ENCODE measurements around the gene HYCC1.
A peak's percentile ranks its signal among the peaks of the same experiment; 100 is the strongest.
"Not testable (repeated sequence)": the region's sequence is repeated elsewhere in the genome, so short reads cannot be mapped to it uniquely, and the experiment has no call there.

HYCC1 gene

GRCh38 chr7:23013715-23014649 lies at the start of gene HYCC1:
TSS of gene HYCC1 (minus strand) at chr7:23014130. CDS start at chr7:22991111, 23,019 bp downstream.
- peak; percentile 94 for DNase-seq

GRCh38 chr7:23062452-23062851 lies 48.5 kb upstream of the HYCC1 start:
- DNase-seq: no peak

DNA sequence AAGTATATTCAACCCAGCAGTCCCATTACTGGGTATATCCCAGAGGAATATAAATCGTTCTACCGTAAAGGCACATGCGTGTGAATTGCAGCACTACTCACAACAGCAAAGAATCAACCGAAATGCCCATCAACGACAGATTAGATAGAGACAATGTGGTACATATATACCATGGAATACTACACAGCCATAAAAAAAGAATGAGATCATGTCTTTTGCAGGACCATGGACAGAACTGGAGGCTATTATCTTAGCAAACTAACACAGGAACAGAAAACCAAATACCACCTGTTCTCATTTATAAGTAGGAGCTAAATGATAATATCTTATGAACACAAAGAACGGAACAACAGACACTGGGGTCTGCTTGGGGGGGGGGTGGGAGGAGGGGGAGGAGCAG lies 47.4 kb upstream of the HYCC1 start:
- DNase-seq: no peak

- no peak for DNase-seq
Observed at GRCh38 chr7:23058408-23059096, 44.6 kb upstream of the HYCC1 start.

DNA sequence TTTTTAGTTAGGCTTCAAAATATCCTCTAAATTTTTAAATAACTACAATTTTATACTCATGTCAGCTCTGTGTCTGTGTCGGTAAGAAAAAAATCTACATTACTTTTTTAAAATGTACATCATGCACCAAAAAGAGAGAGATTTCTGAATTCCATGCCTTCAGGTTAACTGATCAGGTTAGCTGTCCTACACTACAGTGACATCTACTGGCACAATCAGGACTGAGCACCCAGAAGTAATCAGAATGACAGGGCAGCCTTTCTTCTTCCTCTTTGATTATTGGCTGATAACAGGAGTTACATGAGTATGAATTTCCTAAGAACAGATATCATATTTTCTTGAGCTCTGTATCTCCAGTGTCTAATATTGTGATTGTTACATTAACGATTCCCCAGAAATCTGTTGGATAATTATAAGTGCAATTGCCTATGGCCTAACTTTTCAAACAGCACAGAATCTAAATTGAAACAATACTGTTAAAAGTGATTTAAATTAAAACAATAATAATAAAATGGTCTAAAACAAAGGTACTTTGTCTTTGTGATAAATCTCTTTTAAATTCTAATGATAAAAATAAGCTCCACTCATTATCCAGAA lies 41.8 kb upstream of the HYCC1 start:
- no peak for DNase-seq

GRCh38 chr7:23051124-23051485 lies 37.2 kb upstream of the HYCC1 start:
- DNase-seq: not testable (repeated sequence)

DNA sequence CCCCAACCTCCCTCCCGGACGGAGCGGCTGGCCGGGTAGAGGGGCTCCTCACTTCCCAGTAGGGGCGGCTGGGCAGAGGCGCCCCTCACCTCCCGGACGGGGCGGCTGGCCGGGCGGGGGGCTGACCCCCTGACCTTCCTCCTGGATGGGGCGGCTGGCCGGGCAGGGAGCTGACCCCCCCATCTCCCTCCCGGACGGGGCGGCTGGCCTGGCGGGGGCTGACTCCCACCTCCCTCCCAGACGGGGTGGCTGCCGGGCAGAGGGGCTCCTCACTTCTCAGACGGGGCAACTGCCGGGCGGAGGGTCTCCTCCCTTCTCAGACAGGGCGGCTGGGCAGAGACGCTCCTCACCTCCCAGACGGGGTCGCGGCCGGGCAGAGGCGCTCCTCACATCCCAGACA lies 32.4 kb upstream of the HYCC1 start:
- DNase-seq: not testable (repeated sequence)

DNA sequence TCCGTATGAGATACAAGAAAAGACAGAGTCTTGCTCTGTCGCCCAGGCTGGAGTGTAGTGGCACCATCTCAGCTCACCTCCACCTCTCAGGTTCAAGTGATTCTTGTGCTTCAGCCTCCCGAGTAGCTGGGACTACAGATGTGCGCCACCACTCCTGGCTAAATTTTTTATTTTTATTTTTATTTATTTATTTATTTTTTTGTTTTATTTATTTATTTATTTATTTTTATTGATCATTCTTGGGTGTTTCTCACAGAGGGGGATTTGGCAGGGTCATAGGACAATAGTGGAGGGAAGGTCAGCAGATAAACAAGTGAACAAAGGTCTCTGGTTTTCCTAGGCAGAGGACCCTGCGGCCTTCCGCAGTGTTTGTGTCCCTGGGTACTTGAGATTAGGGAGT lies 31.2 kb upstream of the HYCC1 start:
- not testable (repeated sequence) for DNase-seq

- no peak for DNase-seq
Observed at GRCh38 chr7:23044581-23044980, 30.7 kb upstream of the HYCC1 start.

DNA sequence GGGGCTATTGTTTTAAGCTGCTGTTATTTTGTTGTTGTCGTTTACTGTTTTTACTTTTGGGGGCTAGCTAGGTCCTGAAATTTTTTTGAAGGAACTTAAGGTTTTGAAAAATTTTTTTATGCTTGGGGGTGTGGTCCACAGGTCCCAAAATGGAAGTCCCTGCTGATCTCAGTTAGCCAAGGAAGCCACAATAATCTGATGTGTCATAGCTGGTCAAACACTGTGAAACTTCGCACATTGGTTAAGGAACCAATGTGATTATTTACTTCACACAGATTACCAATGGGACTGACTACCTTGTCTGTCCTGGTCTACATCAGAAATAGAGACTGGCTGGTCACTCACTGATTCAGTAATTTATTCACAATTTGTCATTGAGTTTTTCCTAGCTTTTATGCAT lies 29.5 kb upstream of the HYCC1 start:
- no peak for DNase-seq

DNA sequence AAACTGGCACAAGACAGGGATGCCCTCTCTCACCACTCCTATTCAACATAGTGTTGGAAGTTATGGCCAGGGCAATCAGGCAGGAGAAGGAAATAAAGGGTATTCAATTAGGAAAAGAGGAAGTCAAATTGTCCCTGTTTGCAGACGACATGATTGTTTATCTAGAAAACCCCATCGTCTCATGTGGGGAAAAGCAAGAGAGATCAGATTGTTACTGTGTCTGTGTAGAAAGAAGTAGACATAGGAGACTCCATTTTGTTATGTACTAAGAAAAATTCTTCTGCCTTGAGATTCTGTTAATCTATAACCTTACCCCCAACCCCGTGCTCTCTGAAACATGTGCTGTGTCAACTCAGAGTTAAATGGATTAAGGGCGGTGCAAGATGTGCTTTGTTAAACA lies 25.7 kb upstream of the HYCC1 start:
- not testable (repeated sequence) for DNase-seq

DNA sequence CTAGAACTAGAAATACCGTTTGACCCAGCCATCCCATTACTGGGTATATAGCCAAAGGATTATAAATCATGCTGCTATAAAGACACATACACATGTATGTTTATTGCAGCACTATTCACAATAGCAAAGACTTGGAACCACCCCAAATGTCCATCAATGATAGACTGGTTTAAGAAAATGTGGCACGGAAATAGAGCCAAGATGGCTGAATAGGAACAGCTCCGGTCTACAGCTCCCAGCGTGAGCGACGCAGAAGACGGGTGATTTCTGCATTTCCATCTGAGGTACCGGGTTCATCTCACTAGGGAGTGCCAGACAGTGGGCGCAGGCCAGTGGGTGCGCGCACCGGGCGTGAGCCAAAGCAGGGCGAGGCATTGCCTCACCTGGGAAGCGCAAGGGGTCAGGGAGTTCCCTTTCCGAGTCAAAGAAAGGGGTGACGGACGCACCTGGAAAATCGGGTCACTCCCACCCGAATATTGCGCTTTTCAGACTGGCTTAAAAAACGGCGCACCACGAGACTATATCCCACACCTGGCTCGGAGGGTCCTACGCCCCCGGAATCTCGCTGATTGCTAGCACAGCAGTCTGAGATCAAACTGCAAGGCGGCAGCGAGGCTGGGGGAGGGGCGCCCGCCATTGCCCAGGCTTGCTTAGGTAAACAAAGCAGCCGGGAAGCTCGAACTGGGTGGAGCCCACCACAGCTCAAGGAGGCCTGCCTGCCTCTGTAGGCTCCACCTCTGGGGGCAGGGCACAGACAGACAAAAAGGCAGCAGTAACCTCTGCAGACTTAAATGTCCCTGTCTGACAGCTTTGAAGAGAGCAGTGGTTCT lies 21.8 kb upstream of the HYCC1 start:
- DNase-seq: not testable (repeated sequence)

- no peak for DNase-seq
Observed at GRCh38 chr7:23027261-23027660, 13.3 kb upstream of the HYCC1 start.

DNA sequence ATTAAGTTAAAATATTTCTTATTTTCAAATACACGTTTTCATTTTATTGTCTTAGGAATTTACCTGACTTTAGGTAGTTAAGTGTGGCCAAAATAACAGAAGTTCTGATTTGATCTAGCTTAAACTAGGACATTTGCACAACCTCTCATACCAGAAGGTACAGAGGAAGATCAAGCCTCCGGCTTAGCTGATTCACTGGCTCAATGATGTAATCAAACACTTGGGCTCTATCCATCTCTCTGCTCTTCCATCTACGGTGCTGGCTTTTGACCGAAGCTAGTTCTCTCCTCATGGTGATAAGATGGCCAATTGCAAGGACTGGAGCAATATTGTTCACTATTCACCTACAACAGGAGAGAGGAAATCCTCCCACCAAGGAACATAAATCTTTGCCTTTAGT lies 12.2 kb upstream of the HYCC1 start:
- DNase-seq: no peak

- no peak for DNase-seq
Observed at GRCh38 chr7:23024454-23024853, 10.5 kb upstream of the HYCC1 start.

DNA sequence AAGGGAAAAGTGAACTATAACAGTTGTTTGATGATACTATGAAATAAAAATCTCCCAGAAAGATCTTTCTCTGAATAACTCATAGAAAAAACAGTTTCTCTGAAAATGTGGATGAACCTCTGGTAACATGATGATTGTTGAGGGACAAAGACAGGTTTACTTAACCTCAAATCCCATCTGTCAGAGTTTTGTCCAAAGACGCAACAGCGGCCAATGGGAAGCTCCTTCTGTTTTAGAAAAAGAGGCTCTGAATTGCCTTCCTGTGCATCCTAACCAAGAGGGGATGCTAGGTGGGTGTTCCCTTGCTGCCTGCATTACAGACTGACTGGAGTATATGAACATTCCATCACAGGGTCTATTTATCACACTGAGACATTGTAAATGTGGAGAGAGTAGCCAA lies 8.9 kb upstream of the HYCC1 start:
- no peak for DNase-seq

- DNase-seq: no peak
Observed at GRCh38 chr7:23022258-23022769, 8.4 kb upstream of the HYCC1 start.

- no peak for DNase-seq
Observed at GRCh38 chr7:23021596-23021995, 7.7 kb upstream of the HYCC1 start.

GRCh38 chr7:23020742-23021401 lies 6.9 kb upstream of the HYCC1 start:
- DNase-seq: no peak

GRCh38 chr7:23018750-23019149 lies 4.8 kb upstream of the HYCC1 start:
- no peak for DNase-seq

GRCh38 chr7:23017309-23017708 lies 3.4 kb upstream of the HYCC1 start:
- no peak for DNase-seq

Data from NCI-H1048 (cell line).